Fibroblast of lung (primary cell): ENCODE measurements around the gene KAT7. TPM values are rescaled to one million over a fixed set of nuclear protein-coding genes. Genes with fewer than 3 reads are reported as not detected.

Source experiments
- DNase-seq, 2 donors: peaks; one replicate each; pipeline versions ENCODE4 v3.0.0 to v3.0.0-alpha.2; 2010; ENCODE audit warnings: low read depth in 2 of 2
- H2AFZ ChIP-seq: 2 replicates; pipeline ENCODE4 v1.5.1; 2012; ENCODE audit warnings: low read length, control low read depth, inconsistent platforms
- H3K27ac ChIP-seq: 2 replicates; pipeline ENCODE4 v1.5.1; 2011; ENCODE audit warnings: low read length, control low read depth; ENCODE audit not compliant: insufficient read depth
- H3K27me3 ChIP-seq: 2 replicates; pipeline ENCODE4 v1.5.1; 2011; ENCODE audit warnings: mild to moderate bottlenecking, low read length; ENCODE audit not compliant: control insufficient read depth, insufficient read depth
- H3K36me3 ChIP-seq: 2 replicates; pipeline ENCODE4 v1.5.1; 2011; ENCODE audit warnings: low read length; ENCODE audit not compliant: control insufficient read depth, insufficient read depth
- H3K4me1 ChIP-seq: 2 replicates; pipeline ENCODE4 v1.5.1; 2011; ENCODE audit warnings: low read length; ENCODE audit not compliant: control insufficient read depth, insufficient read depth; ENCODE audit errors: extremely low read depth
- H3K4me2 ChIP-seq: 2 replicates; pipeline ENCODE4 v1.5.1; 2011; ENCODE audit warnings: low read length, control low read depth; ENCODE audit not compliant: insufficient read depth; ENCODE audit errors: extremely low read depth
- H3K4me3 ChIP-seq, 4 experiments: fragments of 200-600 bp in 1 of 4; sonication (generic) in 1 of 4; replicated peaks in 1 of 4; 2 replicates each; pipeline ENCODE4 v1.5.1; 2011 to 2016; ENCODE audit warnings: low read length in 4 of 4, low read depth in 3 of 4, mild to moderate bottlenecking in 3 of 4, control low read depth in 2 of 4, inconsistent platforms in 1 of 4, mixed read lengths in 1 of 4; ENCODE audit not compliant: insufficient read depth in 1 of 4; ENCODE audit errors: control extremely low read depth in 1 of 4
- H3K79me2 ChIP-seq: 2 replicates; pipeline ENCODE4 v1.5.1; 2012; ENCODE audit warnings: mild to moderate bottlenecking, low read length, inconsistent platforms; ENCODE audit not compliant: control insufficient read depth, insufficient read depth
- H3K9ac ChIP-seq: 2 replicates; pipeline ENCODE4 v1.5.1; 2011; ENCODE audit warnings: mild to moderate bottlenecking, low read length, control low read depth; ENCODE audit not compliant: insufficient read depth
- H3K9me3 ChIP-seq: 2 replicates; pipeline ENCODE4 v1.5.1; 2012; ENCODE audit warnings: low read depth, low read length; ENCODE audit not compliant: control insufficient read depth, insufficient read depth
- H4K20me1 ChIP-seq: 2 replicates; pipeline ENCODE4 v1.5.1; 2011; ENCODE audit warnings: low read length; ENCODE audit not compliant: control insufficient read depth, insufficient read depth; ENCODE audit errors: extremely low read depth
- CTCF ChIP-seq, 2 donors: IDR thresholded peaks in 1 of 2; conservative IDR thresholded peaks in 1 of 2; 1 replicate in 1 of 2; 2 replicates in 1 of 2; pipeline ENCODE4 v1.5.1; 2011 to 2012; ENCODE audit warnings: low read length in 2 of 2, control low read depth in 1 of 2, inconsistent platforms in 1 of 2, low read depth in 1 of 2, mild to moderate bottlenecking in 1 of 2
- EZH2 ChIP-seq: IDR thresholded peaks from 2 replicates; pipeline ENCODE4 v1.5.1; 2012; ENCODE audit warnings: low read length, control low read depth, mild to moderate bottlenecking; ENCODE audit errors: missing control alignments
- polyA plus RNA-seq, 2 donors: library from polyadenylated mRNA; depleted of rRNA in 1 of 2; stranded (reverse) in 1 of 2; unstranded in 1 of 2; fragments of >200 nt; gene quantifications; 2 replicates each; pipeline ENCODE4 v1.2.1, GENCODE V29; 2011 to 2012; ENCODE audit warnings: missing spikeins in 1 of 2
- total RNA-seq: library from RNA; depleted of rRNA; stranded (reverse); fragments of >200 nt; gene quantifications from 2 replicates; pipeline ENCODE4 v1.2.1, GENCODE V29; 2014

KAT7 gene
- total and polyA plus RNA-seq, 2 donors (not counting 1 experiment from before 2014, with no cell fraction given), result 25.6 to 35.5 TPM

- Histone ChIP-seq H3K4me1 (peaks cover 2% of the 10 kb centered on the region), H3K27me3 (no peaks in the 10 kb centered on the region), H3K9me3 (no peaks in the 10 kb centered on the region), H3K4me3 (no peak overlapping the region), H3K79me2 (no peaks in the 10 kb centered on the region), H3K27ac (no peak overlapping the region), H2AFZ (no peak overlapping the region), H3K4me2 (no peak overlapping the region), H3K9ac (no peak overlapping the region), H4K20me1 (no peaks in the 10 kb centered on the region), H3K36me3 (no peaks in the 10 kb centered on the region)
- no peak for DNase-seq
- no peak for TF ChIP-seq EZH2
- TF ChIP-seq CTCF (conservative IDR thresholded peaks at IDR 0.05 in 1 of 2, IDR thresholded peaks at IDR 0.05 in 1 of 2; ENCODE audit: low read depth in 1 of 2, low read length in 2 of 2), result no peak
Measured at GRCh38 chr17:49846938-49847712, 58.6 kb downstream of the KAT7 start.

DNA sequence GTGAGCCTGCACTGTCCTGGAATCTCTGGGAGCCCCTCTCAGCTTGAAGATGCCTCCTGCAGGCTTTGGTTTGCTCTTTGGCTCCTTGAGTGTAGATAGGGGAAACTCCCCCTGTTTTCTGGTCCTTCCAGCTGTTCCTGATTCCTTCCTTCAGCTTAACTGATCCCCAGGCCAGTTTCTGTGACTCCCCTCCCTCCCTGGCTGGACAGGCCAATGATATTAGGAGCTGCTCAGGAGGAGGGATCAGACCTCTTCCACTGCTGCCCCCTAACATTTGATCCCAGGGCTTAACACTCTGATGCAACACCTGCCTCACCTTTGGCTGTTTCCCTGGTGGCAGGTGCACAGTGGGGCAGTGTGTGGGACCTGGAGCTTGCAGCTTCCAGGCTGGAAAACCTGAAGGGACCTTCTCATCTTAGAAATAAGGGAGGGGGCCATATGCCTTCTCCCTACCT is 59.6 kb downstream of the KAT7 start, which contains the start of gene TAC4:
Gene TAC4 (minus strand): TSS at position 51 of the 455 bp plus-strand sequence. CDS start 52 bp downstream, outside the sequence.
- no peaks in the 10 kb centered on the region for H3K36me3 ChIP-seq
- H3K4me1 ChIP-seq, result peaks cover 2% of the 10 kb centered on the region
- no peak within 1 kb of the TSS for H2AFZ ChIP-seq
- no peaks in the 10 kb centered on the region for H4K20me1 ChIP-seq
- TF ChIP-seq CTCF (conservative IDR thresholded peaks at IDR 0.05 in 1 of 2, IDR thresholded peaks at IDR 0.05 in 1 of 2; ENCODE audit: low read depth in 1 of 2, low read length in 2 of 2), result no peak
- H3K79me2 ChIP-seq, result no peaks in the 10 kb centered on the region
- no peak for DNase-seq
- H3K9me3 ChIP-seq, result no peaks in the 10 kb centered on the region
- no peak within 1 kb of the TSS for H3K4me2 ChIP-seq
- no peak within 1 kb of the TSS for H3K27ac ChIP-seq
- H3K27me3 ChIP-seq, result peaks cover 3% of the 10 kb centered on the region
- H3K9ac ChIP-seq, result no peak within 1 kb of the TSS
- no peak within 1 kb of the TSS for H3K4me3 ChIP-seq

DNA sequence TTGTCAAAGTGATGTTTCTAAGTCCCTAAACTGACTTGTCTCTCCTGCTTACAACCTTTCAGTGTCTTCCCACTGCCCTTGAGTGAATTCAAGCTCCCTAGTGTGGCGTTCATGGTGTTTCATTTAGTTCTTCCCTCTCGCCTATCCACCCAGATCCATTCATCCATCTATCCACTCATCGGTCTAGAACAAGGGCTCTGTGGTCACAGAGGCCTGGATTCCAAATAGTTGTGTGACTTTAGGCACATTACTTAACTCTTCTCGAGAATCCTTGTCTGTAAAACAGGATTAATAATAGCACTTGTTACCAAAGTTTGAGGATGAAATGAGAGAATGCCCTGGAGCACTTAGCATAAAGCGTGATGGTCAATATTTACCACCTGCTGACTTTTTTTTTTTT is 60.3 kb downstream of the KAT7 start:
- no peak overlapping the region for H3K9ac ChIP-seq
- H3K4me3 ChIP-seq, result no peak overlapping the region
- no peaks in the 10 kb centered on the region for H4K20me1 ChIP-seq
- H3K27me3 ChIP-seq, result peaks cover 3% of the 10 kb centered on the region
- H3K9me3 ChIP-seq, result no peaks in the 10 kb centered on the region
- H3K36me3 ChIP-seq, result no peaks in the 10 kb centered on the region
- H3K27ac ChIP-seq, result no peak overlapping the region
- no peak for DNase-seq
- no peak overlapping the region for H3K4me2 ChIP-seq
- H2AFZ ChIP-seq, result no peak overlapping the region
- H3K79me2 ChIP-seq, result no peaks in the 10 kb centered on the region
- TF ChIP-seq EZH2 (no peak), CTCF (conservative IDR thresholded peaks at IDR 0.05 in 1 of 2, IDR thresholded peaks at IDR 0.05 in 1 of 2; ENCODE audit: low read depth in 1 of 2, low read length in 2 of 2) (no peak)
- H3K4me1 ChIP-seq, result peaks cover 2% of the 10 kb centered on the region
